H4 (cell line): ENCODE results near the gene MTOR. TPM values are rescaled to one million over a fixed set of nuclear protein-coding genes. Genes with fewer than 3 reads are reported as not detected.

ENCODE experiments used
- DNase-seq: peaks from one replicate; pipeline ENCODE4 v3.0.0-alpha.2; 2015; ENCODE audit warnings: low spot score
- total RNA-seq: library from RNA; depleted of rRNA; stranded (reverse); fragments of >200 nt; shearing (Covaris generic); gene quantifications from 2 replicates; pipeline ENCODE4 v1.2.3, GENCODE V29; 2014; rRNA removed

Gene MTOR
- total RNA-seq, 1 experiment from 2014 or later: 28.2 TPM

- no peak for DNase-seq
Observed at GRCh38 chr1:11061652-11062365, 200.5 kb downstream of the MTOR start.

- peak; percentile 83 for DNase-seq
Observed at GRCh38 chr1:11059968-11060830, 202.2 kb downstream of the MTOR start, which contains the start of gene SRM. Gene SRM, minus strand, starts transcription at chr1:11060018. Its CDS starts 75 bp downstream, at chr1:11059943.

GRCh38 chr1:11059155-11059967 is 203.0 kb downstream of the MTOR start:
- DNase-seq: no peak

GRCh38 chr1:11058595-11059154 is 203.7 kb downstream of the MTOR start:
- DNase-seq: no peak

GRCh38 chr1:11058026-11058425 is 204.3 kb downstream of the MTOR start:
- no peak for DNase-seq

GRCh38 chr1:11057477-11057876 is 204.9 kb downstream of the MTOR start:
- DNase-seq: no peak

Other genes with a start within 250 kb of the MTOR start
- 47.7 and 67.2 TPM in 2 replicates for gene TARDBP, start 249.9 kb downstream of the MTOR start, total RNA-seq
- gene MASP2, start 215.3 kb downstream of the MTOR start, total RNA-seq: not detected in 2 replicates
- gene SRM, start 202.5 kb downstream of the MTOR start, total RNA-seq: 28.1 and 30.4 TPM in 2 replicates
- 45.3 and 48.5 TPM in 2 replicates for gene EXOSC10, start 162.7 kb downstream of the MTOR start, total RNA-seq
- gene ANGPTL7, start 73.2 kb downstream of the MTOR start, total RNA-seq: not detected in 2 replicates
- gene UBIAD1, start 10.6 kb upstream of the MTOR start, total RNA-seq: 9.9 and 12.8 TPM in 2 replicates
- 0.27 and 0.31 TPM in 2 replicates for gene DISP3, start 216.6 kb upstream of the MTOR start, total RNA-seq